Measurements from ENCODE around the gene PPP2R2C. TPM values are rescaled to one million over a fixed set of nuclear protein-coding genes. Genes with fewer than 3 reads are reported as not detected.

PPP2R2C gene
- total RNA-seq, 1 experiment from 2014 or later = not detected

DNA sequence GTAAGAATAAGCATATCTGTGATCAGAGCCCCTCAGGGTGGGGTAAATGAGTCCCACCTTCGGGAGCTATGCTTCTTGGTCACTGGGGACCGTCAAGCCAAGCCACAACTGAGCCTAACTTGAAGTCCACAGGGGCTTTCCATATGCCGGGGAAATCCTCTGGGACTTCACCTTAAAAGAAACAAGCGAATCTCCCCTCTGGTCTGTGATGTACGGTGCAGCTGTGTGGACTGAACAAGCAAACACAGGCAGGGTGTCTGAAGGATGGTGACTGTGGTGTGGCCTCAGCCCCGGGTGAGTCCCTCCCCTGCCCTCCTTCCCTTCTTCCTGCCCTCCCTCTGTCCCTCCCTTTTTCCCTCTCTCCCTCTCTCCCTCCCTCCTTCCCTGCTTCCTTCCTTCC lies 29.7 kb upstream of the PPP2R2C start:
- H3K36me3 ChIP-seq (ENCODE audit: insufficient read depth, low read length, poor library complexity, severe bottlenecking) = no peaks in the 10 kb centered on the region
- intact Hi-C loops (cut with micrococcal nuclease; ENCODE audit: unreplicated experiment) = no loop called here
- no peak overlapping the region for H3K27ac ChIP-seq (ENCODE audit: low read depth, low read length, poor library complexity, severe bottlenecking)
- TF ChIP-seq EZH2 (IDR thresholded peaks at IDR 0.05; ENCODE audit: borderline replicate concordance, low read depth, low read length, poor library complexity, severe bottlenecking) = no peak
- TF ChIP-seq, protein P1, sequence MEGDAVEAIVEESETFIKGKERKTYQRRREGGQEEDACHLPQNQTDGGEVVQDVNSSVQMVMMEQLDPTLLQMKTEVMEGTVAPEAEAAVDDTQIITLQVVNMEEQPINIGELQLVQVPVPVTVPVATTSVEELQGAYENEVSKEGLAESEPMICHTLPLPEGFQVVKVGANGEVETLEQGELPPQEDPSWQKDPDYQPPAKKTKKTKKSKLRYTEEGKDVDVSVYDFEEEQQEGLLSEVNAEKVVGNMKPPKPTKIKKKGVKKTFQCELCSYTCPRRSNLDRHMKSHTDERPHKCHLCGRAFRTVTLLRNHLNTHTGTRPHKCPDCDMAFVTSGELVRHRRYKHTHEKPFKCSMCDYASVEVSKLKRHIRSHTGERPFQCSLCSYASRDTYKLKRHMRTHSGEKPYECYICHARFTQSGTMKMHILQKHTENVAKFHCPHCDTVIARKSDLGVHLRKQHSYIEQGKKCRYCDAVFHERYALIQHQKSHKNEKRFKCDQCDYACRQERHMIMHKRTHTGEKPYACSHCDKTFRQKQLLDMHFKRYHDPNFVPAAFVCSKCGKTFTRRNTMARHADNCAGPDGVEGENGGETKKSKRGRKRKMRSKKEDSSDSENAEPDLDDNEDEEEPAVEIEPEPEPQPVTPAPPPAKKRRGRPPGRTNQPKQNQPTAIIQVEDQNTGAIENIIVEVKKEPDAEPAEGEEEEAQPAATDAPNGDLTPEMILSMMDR (conservative IDR thresholded peaks at IDR 0.05; ENCODE audit: low read depth, low read length) = no peak
- no peak overlapping the region for H3K4me3 ChIP-seq (ENCODE audit: low read depth, low read length, poor library complexity, severe bottlenecking)
- ChIA-PET CTCF (no interaction called here), POLR2A (ENCODE audit: low non-redundant PET) (no interaction called here)
- peaks cover 46% of the 10 kb centered on the region for H3K27me3 ChIP-seq (replicated peaks; ENCODE audit: insufficient read depth, low read depth, low read length, poor library complexity)
- BruUV-seq (replicated peaks) = no TSS peak
- DNase-seq (ENCODE audit: low spot score) = no peak
- peaks cover 12% of the 10 kb centered on the region for H3K9me3 ChIP-seq (ENCODE audit: low read depth, low read length, poor library complexity, severe bottlenecking)
- H3K4me1 ChIP-seq (ENCODE audit: insufficient read depth, low read length, poor library complexity, severe bottlenecking) = no peaks in the 10 kb centered on the region

DNA sequence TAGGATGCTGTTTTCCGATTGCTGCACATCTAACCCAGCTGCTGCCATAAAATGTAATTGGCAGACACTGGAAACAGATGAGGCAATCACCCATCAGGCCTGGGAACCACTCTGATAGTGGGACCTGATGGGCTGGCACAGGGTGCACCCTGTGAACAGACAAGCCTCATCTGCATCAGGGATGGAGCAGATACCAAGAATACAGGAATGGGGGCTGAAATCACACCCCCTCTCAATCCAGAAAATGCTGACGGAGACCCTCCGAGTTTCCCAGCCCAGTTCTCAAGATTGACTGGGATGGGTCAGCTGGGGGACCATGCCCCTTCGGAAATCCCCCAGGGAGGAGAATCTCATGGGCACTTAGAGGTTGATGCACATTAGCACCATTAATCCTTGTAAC lies 28.8 kb upstream of the PPP2R2C start:
- H3K27ac ChIP-seq (ENCODE audit: low read depth, low read length, poor library complexity, severe bottlenecking) = no peak overlapping the region
- intact Hi-C loops (cut with micrococcal nuclease; ENCODE audit: unreplicated experiment) = no loop called here
- CTCF ChIA-PET = no interaction called here
- POLR2A ChIA-PET (ENCODE audit: low non-redundant PET) = no interaction called here
- no peaks in the 10 kb centered on the region for H3K36me3 ChIP-seq (ENCODE audit: insufficient read depth, low read length, poor library complexity, severe bottlenecking)
- no peak for DNase-seq (ENCODE audit: low spot score)
- no peak overlapping the region for H3K4me3 ChIP-seq (ENCODE audit: low read depth, low read length, poor library complexity, severe bottlenecking)
- no TSS peak for BruUV-seq (replicated peaks)
- peaks cover 50% of the 10 kb centered on the region for H3K27me3 ChIP-seq (replicated peaks; ENCODE audit: insufficient read depth, low read depth, low read length, poor library complexity)
- TF ChIP-seq, protein P1 (conservative IDR thresholded peaks at IDR 0.05; ENCODE audit: low read depth, low read length) = no peak
- no peak for TF ChIP-seq EZH2 (IDR thresholded peaks at IDR 0.05; ENCODE audit: borderline replicate concordance, low read depth, low read length, poor library complexity, severe bottlenecking)
- H3K4me1 ChIP-seq (ENCODE audit: insufficient read depth, low read length, poor library complexity, severe bottlenecking) = no peaks in the 10 kb centered on the region
- H3K9me3 ChIP-seq (ENCODE audit: low read depth, low read length, poor library complexity, severe bottlenecking) = peaks cover 12% of the 10 kb centered on the region

DNA sequence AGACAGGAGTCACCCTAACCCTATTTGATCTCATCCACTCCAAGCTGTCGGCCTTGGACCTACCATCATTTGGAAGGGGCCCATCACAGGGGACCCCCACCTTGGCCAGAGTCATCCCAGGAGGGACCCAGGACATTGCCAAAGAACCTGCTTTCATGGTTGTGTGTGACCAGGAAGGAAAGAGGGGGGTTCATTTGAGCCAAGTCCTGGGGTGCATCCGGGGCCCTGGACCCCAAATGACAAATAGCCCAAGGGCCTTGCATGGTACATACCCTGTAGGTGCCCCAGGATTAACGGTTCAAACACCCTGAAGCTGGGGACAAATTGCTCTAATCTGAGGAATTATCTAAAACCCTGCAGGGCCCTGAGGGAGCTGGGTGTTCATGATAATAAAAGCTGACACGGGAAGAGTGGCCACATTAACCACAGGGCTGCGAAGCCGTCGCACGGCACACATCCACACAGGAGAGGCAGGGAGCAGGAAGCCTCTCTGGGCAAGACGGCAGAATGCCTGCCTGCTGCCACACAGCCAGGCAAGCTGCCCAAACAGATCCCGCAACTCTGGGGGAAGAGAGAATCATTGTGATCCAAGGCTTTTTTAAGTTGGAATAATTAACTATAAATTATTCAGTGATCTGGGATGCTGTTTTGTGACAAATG lies 28.2 kb upstream of the PPP2R2C start:
- intact Hi-C loops (cut with micrococcal nuclease; ENCODE audit: unreplicated experiment) = no loop called here
- TF ChIP-seq, protein P1 (conservative IDR thresholded peaks at IDR 0.05; ENCODE audit: low read depth, low read length) = no peak
- no peak for TF ChIP-seq EZH2 (IDR thresholded peaks at IDR 0.05; ENCODE audit: borderline replicate concordance, low read depth, low read length, poor library complexity, severe bottlenecking)
- ChIA-PET CTCF (no interaction called here), POLR2A (ENCODE audit: low non-redundant PET) (no interaction called here)
- peaks cover 12% of the 10 kb centered on the region for H3K9me3 ChIP-seq (ENCODE audit: low read depth, low read length, poor library complexity, severe bottlenecking)
- no peak overlapping the region for H3K4me3 ChIP-seq (ENCODE audit: low read depth, low read length, poor library complexity, severe bottlenecking)
- no peaks in the 10 kb centered on the region for H3K4me1 ChIP-seq (ENCODE audit: insufficient read depth, low read length, poor library complexity, severe bottlenecking)
- DNase-seq (ENCODE audit: low spot score) = no peak
- no peak overlapping the region for H3K27ac ChIP-seq (ENCODE audit: low read depth, low read length, poor library complexity, severe bottlenecking)
- no TSS peak for BruUV-seq (replicated peaks)
- no peaks in the 10 kb centered on the region for H3K36me3 ChIP-seq (ENCODE audit: insufficient read depth, low read length, poor library complexity, severe bottlenecking)
- peaks cover 51% of the 10 kb centered on the region for H3K27me3 ChIP-seq (replicated peaks; ENCODE audit: insufficient read depth, low read depth, low read length, poor library complexity)
